Large intestine (tissue), 3 donors: Measurements from ENCODE around the gene MBTPS1. TPM values are rescaled to one million over a fixed set of nuclear protein-coding genes. Genes with fewer than 3 reads are reported as not detected.

ENCODE experiments used
- DNase-seq, 2 donors: peaks; one replicate each; pipeline versions ENCODE4 v3.0.0 to v3.0.0-alpha.2; 2013
- H3K27ac ChIP-seq: one replicate; pipeline ENCODE4 v1.5.1; 2013; ENCODE audit warnings: low read length
- H3K27me3 ChIP-seq: 2 replicates; pipeline ENCODE4 v1.6.1; 2013; ENCODE audit warnings: low read length; ENCODE audit not compliant: control insufficient read depth, insufficient read depth
- H3K36me3 ChIP-seq: 2 replicates; pipeline ENCODE4 v1.6.1; 2013; ENCODE audit warnings: low read length; ENCODE audit not compliant: control insufficient read depth, insufficient read depth
- H3K4me1 ChIP-seq: one replicate; pipeline ENCODE4 v1.6.1; 2013; ENCODE audit warnings: low read length; ENCODE audit not compliant: control insufficient read depth, insufficient read depth
- H3K4me3 ChIP-seq: one replicate; pipeline ENCODE4 v1.5.1; 2013; ENCODE audit warnings: low read length
- H3K9me3 ChIP-seq: one replicate; pipeline ENCODE4 v1.6.1; 2013; ENCODE audit warnings: mild to moderate bottlenecking, low read depth, low read length, moderate library complexity; ENCODE audit not compliant: control insufficient read depth
- WGBS: methylation state at CpG from one replicate; pipeline ENCODE4 v1.1.5; 2013; ENCODE audit warnings: low lambda C conversion rate; ENCODE audit not compliant: insufficient coverage; 5-methylcytosine and 5-hydroxymethylcytosine counted together
- polyA plus RNA-seq: library from polyadenylated mRNA; unstranded; fragments of 120-200 nt; gene quantifications from one replicate; pipeline ENCODE4 v1.2.1, GENCODE V29; 2013

The MBTPS1 gene
- polyA plus RNA-seq, 1 donor, result 67.7 TPM

GRCh38 chr16:84153660-84154214 lies 37.0 kb upstream of the MBTPS1 start:
- Histone ChIP-seq H3K4me1 (no peaks in the 10 kb centered on the region), H3K27me3 (peaks cover 1% of the 10 kb centered on the region), H3K4me3 (no peak overlapping the region), H3K36me3 (no peaks in the 10 kb centered on the region), H3K9me3 (no peaks in the 10 kb centered on the region), H3K27ac (no peak overlapping the region)
- DNase-seq, result no peak
- 82% methylated on average over 2 of the region's 8 CpGs for WGBS

DNA sequence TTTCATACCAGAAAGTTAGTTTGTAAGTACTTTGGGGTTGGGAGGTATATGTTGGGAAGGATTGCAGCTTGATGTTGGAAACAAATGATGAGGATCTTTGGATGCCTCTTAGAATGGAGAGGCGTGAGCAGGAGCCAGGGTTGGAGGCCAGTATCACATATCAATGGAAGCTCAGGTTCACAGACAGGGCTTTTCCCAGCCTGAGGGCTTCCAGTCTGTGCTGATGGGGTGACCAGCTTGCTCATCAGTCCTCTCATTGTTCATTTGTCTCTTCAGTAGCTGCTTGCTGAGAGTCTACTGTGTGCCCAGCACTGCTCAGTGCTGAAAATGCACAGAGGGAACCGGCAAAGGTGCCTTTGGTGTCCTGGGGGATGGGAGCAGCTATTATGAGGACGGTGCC lies 34.2 kb upstream of the MBTPS1 start:
- no peaks in the 10 kb centered on the region for H3K4me1 ChIP-seq
- H3K36me3 ChIP-seq, result no peaks in the 10 kb centered on the region
- H3K27me3 ChIP-seq, result peaks cover 5% of the 10 kb centered on the region
- H3K9me3 ChIP-seq, result no peaks in the 10 kb centered on the region
- no CpG with 5 or more reads among the region's 3 CpGs for WGBS
- no peak overlapping the region for H3K4me3 ChIP-seq
- DNase-seq, result no peak
- no peak overlapping the region for H3K27ac ChIP-seq

GRCh38 chr16:84144859-84145639 lies 28.3 kb upstream of the MBTPS1 start, which contains the start of the genes DNAAF1 and HSDL1:
TSS of gene DNAAF1 (plus strand) at chr16:84145308. CDS start at chr16:84145441, 133 bp downstream.
TSS of gene HSDL1 (minus strand) at chr16:84145177. CDS start at chr16:84131321, 13,856 bp downstream.
- peak; percentile 89 to 90 for DNase-seq
- peak within 1 kb of the TSS; percentile 82 for H3K4me3 ChIP-seq
- H3K9me3 ChIP-seq, result no peaks in the 10 kb centered on the region
- H3K36me3 ChIP-seq, result no peaks in the 10 kb centered on the region
- H3K27me3 ChIP-seq, result peaks cover 6% of the 10 kb centered on the region
- H3K4me1 ChIP-seq, result no peaks in the 10 kb centered on the region
- no peak within 1 kb of the TSS for H3K27ac ChIP-seq
- no CpG with 5 or more reads among the region's 89 CpGs for WGBS

GRCh38 chr16:84144209-84144858 lies 27.6 kb upstream of the MBTPS1 start:
- no peaks in the 10 kb centered on the region for H3K36me3 ChIP-seq
- H3K4me3 ChIP-seq, result peak overlapping the region; percentile 82
- DNase-seq, result peak in 1 of 2 donors; percentile 44
- WGBS, result no CpG with 5 or more reads among the region's 39 CpGs
- no peaks in the 10 kb centered on the region for H3K4me1 ChIP-seq
- no peaks in the 10 kb centered on the region for H3K9me3 ChIP-seq
- no peak overlapping the region for H3K27ac ChIP-seq
- peaks cover 6% of the 10 kb centered on the region for H3K27me3 ChIP-seq

DNA sequence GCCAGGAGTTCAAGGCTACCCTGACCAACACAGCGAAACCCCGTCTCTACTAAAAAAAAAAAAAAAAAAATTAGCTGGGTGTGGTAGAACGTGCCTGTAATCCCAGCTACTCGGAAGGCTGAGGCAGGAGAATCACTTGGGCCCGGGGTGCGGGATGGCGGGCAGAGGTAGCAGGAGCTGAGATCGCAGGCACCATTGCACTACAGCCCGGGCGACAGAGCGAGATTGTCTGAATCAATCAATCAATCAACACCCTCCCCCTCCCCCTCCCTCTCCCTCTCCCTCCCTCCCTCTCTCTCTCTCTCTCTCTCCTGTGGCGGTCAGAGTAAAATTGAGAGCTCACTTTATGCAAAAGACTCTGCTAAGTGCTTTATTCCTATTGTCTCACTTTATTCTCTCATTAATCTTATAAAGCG lies 27.1 kb upstream of the MBTPS1 start:
- H3K9me3 ChIP-seq, result no peaks in the 10 kb centered on the region
- H3K27ac ChIP-seq, result no peak overlapping the region
- H3K4me3 ChIP-seq, result peak overlapping the region; percentile 82
- H3K27me3 ChIP-seq, result peaks cover 6% of the 10 kb centered on the region
- H3K36me3 ChIP-seq, result no peaks in the 10 kb centered on the region
- H3K4me1 ChIP-seq, result peaks cover 5% of the 10 kb centered on the region
- no CpG with 5 or more reads among the region's 13 CpGs for WGBS
- DNase-seq, result peak in 1 of 2 donors; percentile 10

DNA sequence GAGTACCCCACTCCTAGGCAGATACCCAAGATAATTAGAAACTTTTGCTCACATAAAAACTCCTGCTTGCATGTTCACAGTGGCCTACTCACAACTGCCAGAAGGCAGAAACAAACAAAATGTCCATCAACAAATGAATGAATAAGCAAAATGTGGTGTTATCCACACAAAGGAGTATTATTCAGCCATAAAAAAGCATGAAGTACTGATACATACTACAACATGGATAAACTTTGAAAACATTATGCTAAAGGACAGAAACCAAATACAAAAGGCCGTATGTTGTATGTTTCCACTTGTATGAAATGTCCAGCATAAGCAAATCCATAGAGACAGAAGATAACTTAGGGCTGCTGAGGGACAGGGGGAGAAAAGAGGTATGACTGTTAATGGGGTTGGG lies 26.3 kb upstream of the MBTPS1 start:
- no peak overlapping the region for H3K4me3 ChIP-seq
- no peaks in the 10 kb centered on the region for H3K36me3 ChIP-seq
- H3K27me3 ChIP-seq, result peaks cover 6% of the 10 kb centered on the region
- no CpG with 5 or more reads among the region's 1 CpG for WGBS
- no peak for DNase-seq
- no peaks in the 10 kb centered on the region for H3K9me3 ChIP-seq
- H3K4me1 ChIP-seq, result peaks cover 5% of the 10 kb centered on the region
- no peak overlapping the region for H3K27ac ChIP-seq

GRCh38 chr16:84141143-84141670 lies 24.5 kb upstream of the MBTPS1 start:
- peaks cover 3% of the 10 kb centered on the region for H3K27me3 ChIP-seq
- no peak overlapping the region for H3K27ac ChIP-seq
- WGBS, result no CpG with 5 or more reads among the region's 13 CpGs
- no peak for DNase-seq
- no peak overlapping the region for H3K4me3 ChIP-seq
- peaks cover 5% of the 10 kb centered on the region for H3K4me1 ChIP-seq
- H3K36me3 ChIP-seq, result no peaks in the 10 kb centered on the region
- no peaks in the 10 kb centered on the region for H3K9me3 ChIP-seq

DNA sequence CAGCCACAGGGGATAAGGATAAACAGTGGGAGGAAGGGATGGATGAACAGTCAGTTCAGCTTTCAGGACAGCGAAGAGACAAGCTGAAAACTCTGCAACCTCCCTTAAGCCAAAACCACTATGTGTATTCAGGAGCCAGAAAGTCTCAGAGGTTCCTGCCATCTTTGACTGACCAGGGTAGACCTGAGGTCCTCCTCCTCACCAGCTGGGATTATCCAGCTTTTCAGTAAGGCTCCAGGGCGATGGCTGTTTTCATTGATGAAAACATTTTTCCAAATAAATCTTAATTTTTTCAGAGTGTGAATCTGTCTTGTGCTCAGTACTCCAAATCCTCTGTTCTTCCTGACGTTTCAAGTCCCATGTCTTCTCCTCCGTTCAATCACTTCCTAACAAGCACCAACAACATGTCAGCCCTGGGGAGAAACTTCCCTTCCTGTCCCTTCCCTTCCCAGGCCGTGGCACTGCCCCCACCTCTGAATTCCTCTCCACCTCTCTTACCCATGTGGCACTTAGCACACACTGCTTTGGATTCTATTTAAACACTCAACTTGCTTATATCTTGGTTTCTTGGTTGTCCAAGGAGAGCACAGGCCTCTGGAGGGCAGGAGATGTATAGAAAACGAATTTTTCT lies 23.0 kb upstream of the MBTPS1 start:
- Histone ChIP-seq H3K36me3 (no peaks in the 10 kb centered on the region), H3K4me1 (peaks cover 5% of the 10 kb centered on the region), H3K27ac (no peak overlapping the region), H3K4me3 (no peak overlapping the region), H3K9me3 (no peaks in the 10 kb centered on the region), H3K27me3 (no peaks in the 10 kb centered on the region)
- no peak for DNase-seq
- WGBS, result 83% methylated on average over 1 of the region's 6 CpGs

- Histone ChIP-seq H3K27me3 (no peaks in the 10 kb centered on the region), H3K27ac (no peak overlapping the region), H3K4me3 (no peak overlapping the region), H3K36me3 (no peaks in the 10 kb centered on the region), H3K9me3 (no peaks in the 10 kb centered on the region), H3K4me1 (peaks cover 5% of the 10 kb centered on the region)
- WGBS, result 0% methylated on average over 1 of the region's 14 CpGs
- peak; percentile 50 to 76 for DNase-seq
Measured at GRCh38 chr16:84138824-84139627, 22.3 kb upstream of the MBTPS1 start.
